Prostate gland (tissue), 2 donors: ENCODE data around the gene ALOXE3. TPM values are rescaled to one million over a fixed set of nuclear protein-coding genes. Genes with fewer than 3 reads are reported as not detected.

Experiments
- DNase-seq: peaks from one replicate; pipeline ENCODE4 v3.0.0-alpha.2; 2019; ENCODE audit warnings: low spot score
- H3K27ac ChIP-seq, 2 donors: fragments of 200-600 bp; sonication (generic); 2 replicates each; pipeline ENCODE4 v1.5.1; 2017 to 2019
- H3K27me3 ChIP-seq: fragments of 200-600 bp; sonication (generic); replicated peaks from 2 replicates; pipeline ENCODE4 v1.5.1; 2019; ENCODE audit not compliant: insufficient read depth
- H3K36me3 ChIP-seq, 2 donors: fragments of 200-600 bp; sonication (generic); 1 replicate in 1 of 2; 2 replicates in 1 of 2; pipeline versions ENCODE4 v1.5.1 to v1.8.1; 2017 to 2019
- H3K4me1 ChIP-seq: fragments of 200-600 bp; sonication (generic); replicated peaks from 2 replicates; pipeline ENCODE4 v1.5.1; 2019
- H3K4me3 ChIP-seq, 2 donors: fragments of 200-600 bp; sonication (generic); 2 replicates each; pipeline ENCODE4 v1.5.1; 2017 to 2019
- H3K9me3 ChIP-seq: fragments of 200-600 bp; sonication (generic); 2 replicates; pipeline ENCODE4 v1.5.1; 2017
- POLR2A ChIP-seq: fragments of 450-650 bp; IDR thresholded peaks from one replicate; pipeline ENCODE4 v1.6.1; 2016; ENCODE audit warnings: antibody characterized with exemption, mild to moderate bottlenecking
- POLR2AphosphoS5 ChIP-seq: sonication (generic); formaldehyde crosslinking; IDR thresholded peaks from one replicate; pipeline ENCODE4 v1.6.1; 2017; ENCODE audit warnings: antibody characterized with exemption
- WGBS: methylation state at CpG from one replicate; pipeline ENCODE4 v1.1.5; 2018; 5-methylcytosine and 5-hydroxymethylcytosine counted together
- intact Hi-C: fragments of 100-400 bp; cut with DNase I; formaldehyde crosslinking; loops from one replicate; pipeline ENCODE4 v1.14.2; 2022
- total RNA-seq, 2 donors: library from RNA; depleted of rRNA; stranded (reverse); fragments of >200 nt; gene quantifications; one replicate each; pipeline ENCODE4 v1.1.0, GENCODE V29; 2016
- TF ChIP-seq, protein P1 (sequence below), 4 experiments: fragments of 200-600 bp in 2 of 4; fragments of 450-650 bp in 2 of 4; sonication (generic) in 2 of 4; IDR thresholded peaks; 1 replicate in 3 of 4; 2 replicates in 1 of 4; pipeline ENCODE4 v1.5.1; 2016 to 2019; ENCODE audit warnings: antibody characterized with exemption in 4 of 4, mild to moderate bottlenecking in 2 of 4, moderate library complexity in 2 of 4

Gene ALOXE3
- total RNA-seq, 2 donors from 2014 or later: 2.4 TPM; not detected in 1

DNA sequence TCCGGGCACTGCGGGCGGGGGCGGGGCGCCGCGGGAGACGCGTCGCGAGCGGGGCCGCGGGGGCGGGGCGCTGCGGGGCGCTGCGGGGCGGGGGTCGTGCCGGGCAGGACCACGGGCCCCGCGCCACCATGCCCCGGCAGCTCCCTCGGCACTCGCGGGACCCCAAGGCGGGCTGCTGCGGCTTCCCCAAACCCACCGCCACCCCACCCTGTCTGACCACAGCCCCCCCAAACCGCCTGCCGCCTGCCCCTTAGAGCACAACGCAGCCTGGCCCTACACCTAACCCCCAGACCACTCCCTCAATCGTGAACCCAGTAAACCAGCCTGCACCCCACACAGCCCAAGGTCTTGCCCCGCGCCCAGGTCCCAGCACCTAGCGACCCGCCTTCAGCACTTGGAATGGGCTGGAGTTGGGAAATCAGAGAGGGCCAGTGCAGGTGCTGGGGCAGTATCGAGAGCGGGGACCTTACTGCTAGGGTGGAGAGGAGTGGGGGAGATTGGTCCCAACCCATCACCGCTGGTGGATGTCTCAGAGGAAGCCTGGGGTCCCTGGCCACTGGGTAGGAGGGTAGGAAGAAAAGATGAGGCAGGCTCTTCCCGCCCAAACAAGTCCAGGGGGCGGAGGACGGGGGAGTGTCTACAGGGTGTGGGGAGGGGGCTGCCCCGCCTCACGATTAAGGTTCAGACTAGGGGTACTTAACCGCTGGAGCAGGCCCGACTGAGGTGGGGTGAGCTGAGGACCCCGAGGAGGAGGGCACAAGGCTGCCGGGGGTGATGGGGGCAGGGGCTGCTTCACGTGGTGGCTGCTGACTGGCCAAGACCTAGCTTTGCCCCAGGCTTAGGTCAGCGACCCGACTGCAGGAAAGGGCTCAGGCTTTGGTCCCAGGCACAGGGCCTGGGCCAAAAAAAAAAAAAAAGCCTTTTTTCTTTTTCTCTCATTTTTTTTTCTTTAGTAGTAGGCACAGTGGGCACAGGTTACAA lies 45.0 kb upstream of the ALOXE3 start:
- intact Hi-C loops: no loop called here
- Histone ChIP-seq H3K9me3 (no peaks in the 10 kb centered on the region), H3K36me3 (peaks cover 0 to 8% of the 10 kb centered on the region in 2 donors), H3K4me3 (peak overlapping the region; percentile 100), H3K27me3 (no peaks in the 10 kb centered on the region), H3K27ac (peak overlapping the region; percentile 100), H3K4me1 (peaks cover 21% of the 10 kb centered on the region)
- no peak for DNase-seq
- no peak for TF ChIP-seq POLR2AphosphoS5
- TF ChIP-seq POLR2A: no peak
- TF ChIP-seq, protein P1, sequence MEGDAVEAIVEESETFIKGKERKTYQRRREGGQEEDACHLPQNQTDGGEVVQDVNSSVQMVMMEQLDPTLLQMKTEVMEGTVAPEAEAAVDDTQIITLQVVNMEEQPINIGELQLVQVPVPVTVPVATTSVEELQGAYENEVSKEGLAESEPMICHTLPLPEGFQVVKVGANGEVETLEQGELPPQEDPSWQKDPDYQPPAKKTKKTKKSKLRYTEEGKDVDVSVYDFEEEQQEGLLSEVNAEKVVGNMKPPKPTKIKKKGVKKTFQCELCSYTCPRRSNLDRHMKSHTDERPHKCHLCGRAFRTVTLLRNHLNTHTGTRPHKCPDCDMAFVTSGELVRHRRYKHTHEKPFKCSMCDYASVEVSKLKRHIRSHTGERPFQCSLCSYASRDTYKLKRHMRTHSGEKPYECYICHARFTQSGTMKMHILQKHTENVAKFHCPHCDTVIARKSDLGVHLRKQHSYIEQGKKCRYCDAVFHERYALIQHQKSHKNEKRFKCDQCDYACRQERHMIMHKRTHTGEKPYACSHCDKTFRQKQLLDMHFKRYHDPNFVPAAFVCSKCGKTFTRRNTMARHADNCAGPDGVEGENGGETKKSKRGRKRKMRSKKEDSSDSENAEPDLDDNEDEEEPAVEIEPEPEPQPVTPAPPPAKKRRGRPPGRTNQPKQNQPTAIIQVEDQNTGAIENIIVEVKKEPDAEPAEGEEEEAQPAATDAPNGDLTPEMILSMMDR (IDR thresholded peaks at IDR 0.05): no peak
- 6% methylated on average over 42 of the region's 55 CpGs for WGBS

DNA sequence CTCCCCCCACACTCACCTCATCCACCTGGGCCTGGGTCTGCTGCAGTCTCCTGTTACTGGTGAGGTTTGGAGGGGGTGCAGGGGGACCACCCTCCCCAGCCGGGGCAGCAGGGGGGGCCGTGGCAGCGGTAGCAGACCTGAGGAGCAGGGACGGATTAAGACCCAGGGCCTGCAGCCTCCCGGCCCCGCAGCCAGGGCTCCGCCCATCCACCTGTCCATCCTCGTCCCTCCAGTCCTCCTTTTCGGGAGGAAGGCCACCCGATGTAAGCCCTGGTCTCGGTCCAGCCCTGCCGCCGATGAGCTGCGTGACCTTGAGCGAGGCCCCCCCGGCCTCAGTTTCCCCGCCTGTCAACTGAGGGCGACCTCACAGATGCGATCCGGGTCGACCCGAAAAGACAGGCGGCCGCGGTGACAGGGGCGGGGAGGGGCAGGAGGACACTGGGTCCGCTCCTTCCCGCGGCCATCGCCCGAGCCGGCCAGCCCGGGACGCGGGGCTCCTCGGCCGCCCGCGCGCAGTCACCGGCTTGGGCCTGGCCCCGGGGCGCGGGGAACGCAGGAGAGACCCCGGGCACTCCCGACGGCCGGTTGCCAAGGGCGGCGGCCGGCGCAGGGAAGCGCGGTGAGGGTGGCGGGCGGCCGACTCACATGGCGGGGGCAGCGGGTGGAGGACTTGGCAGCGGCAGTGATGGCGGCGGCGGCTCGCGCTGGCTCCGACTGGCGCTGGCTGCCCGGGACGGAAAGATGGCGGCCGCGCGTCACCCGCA lies 44.1 kb upstream of the ALOXE3 start, which contains the start of gene VAMP2:
VAMP2 (minus strand) TSS at position 716 of the 764 bp plus-strand sequence; CDS start at position 647, 69 bp downstream.
- peak within 1 kb of the TSS; percentile 100 for H3K4me3 ChIP-seq
- peak within 1 kb of the TSS; percentile 100 for H3K27ac ChIP-seq
- peaks cover 21% of the 10 kb centered on the region for H3K4me1 ChIP-seq
- DNase-seq: peak; percentile 69
- H3K27me3 ChIP-seq: no peaks in the 10 kb centered on the region
- intact Hi-C loops: no loop called here
- TF ChIP-seq, protein P1 (IDR thresholded peaks at IDR 0.05): peak in 2 of 4 experiments; percentile 34 to 38
- TF ChIP-seq POLR2AphosphoS5 (no peak), POLR2A (peak; percentile 88)
- 0% methylated on average over 15 of the region's 75 CpGs for WGBS
- H3K36me3 ChIP-seq: peaks cover 0 to 8% of the 10 kb centered on the region in 2 donors
- H3K9me3 ChIP-seq: no peaks in the 10 kb centered on the region

DNA sequence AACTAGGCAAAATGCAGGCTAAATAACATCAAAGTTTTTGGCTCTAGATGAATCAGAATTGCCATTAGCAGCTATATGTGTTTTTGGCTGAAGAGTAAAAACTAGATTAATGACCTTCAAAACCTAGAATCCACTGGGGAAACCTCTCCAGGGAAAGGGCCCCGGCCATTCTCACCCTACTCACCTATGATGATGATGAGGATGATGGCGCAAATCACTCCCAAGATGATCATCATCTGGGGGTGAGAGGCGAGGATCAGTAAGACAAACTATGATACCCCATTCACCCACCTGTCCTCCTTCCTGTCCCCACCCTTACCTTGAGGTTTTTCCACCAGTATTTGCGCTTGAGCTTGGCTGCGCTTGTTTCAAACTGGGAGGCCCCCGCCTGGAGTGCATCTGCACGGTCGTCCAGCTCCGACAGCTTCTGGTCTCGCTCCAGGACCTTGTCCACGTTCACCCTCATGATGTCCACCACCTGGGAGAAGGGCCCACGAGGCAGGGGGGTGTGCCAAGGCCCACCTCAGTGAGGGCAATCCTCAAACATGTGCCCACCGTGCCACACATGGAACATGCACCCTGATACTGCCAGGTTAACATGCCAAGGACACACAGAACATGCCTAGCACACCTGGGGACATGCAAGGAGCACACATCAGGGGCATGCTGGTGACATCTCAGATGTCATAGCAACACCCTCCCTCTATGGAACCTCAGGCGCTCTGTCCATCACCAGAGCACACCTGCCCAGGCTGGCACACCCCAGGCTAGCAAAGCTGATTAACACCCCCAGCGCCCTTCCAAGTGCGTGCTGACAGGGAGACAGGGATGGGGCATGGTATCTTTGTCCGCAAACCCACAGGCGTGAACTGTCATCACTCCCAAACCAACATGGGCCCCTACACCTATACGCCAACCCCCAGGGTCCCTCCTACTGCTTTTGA lies 43.2 kb upstream of the ALOXE3 start:
- H3K36me3 ChIP-seq: peaks cover 0 to 8% of the 10 kb centered on the region in 2 donors
- intact Hi-C loops: no loop called here
- peak overlapping the region; percentile 100 for H3K4me3 ChIP-seq
- TF ChIP-seq POLR2AphosphoS5 (no peak), POLR2A (no peak)
- TF ChIP-seq, protein P1 (IDR thresholded peaks at IDR 0.05): no peak
- H3K27me3 ChIP-seq: no peaks in the 10 kb centered on the region
- no peaks in the 10 kb centered on the region for H3K9me3 ChIP-seq
- peaks cover 21% of the 10 kb centered on the region for H3K4me1 ChIP-seq
- WGBS: 33% methylated on average over 19 of the region's 19 CpGs
- peak overlapping the region; percentile 100 for H3K27ac ChIP-seq
- DNase-seq: no peak

DNA sequence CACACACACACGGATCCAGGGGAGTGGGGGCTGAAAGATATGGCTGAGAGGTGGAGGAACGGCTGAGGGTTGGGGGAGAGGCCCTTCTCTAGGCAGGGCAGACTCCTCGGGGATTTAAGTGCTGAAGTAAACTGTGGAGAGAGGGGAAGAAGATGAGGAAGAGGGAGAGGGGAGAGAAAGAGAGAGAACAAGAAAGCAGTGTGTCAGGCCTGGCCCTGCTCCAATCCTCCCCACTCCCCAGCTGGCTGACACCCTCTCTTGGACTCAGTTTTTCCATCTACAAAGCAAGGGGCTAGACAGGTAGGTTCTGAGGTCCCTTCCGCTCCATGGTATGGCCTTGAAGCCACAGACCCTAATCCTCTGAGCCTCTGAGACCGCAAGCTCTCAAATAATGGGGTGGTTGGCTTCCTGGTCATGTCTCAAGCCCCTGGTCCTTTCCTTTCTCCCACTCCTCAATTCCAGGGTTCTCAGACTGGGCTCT lies 42.5 kb upstream of the ALOXE3 start:
- Histone ChIP-seq H3K36me3 (peaks cover 0 to 8% of the 10 kb centered on the region in 2 donors), H3K27ac (peak overlapping the region; percentile 100), H3K27me3 (no peaks in the 10 kb centered on the region), H3K9me3 (no peaks in the 10 kb centered on the region), H3K4me3 (peak overlapping the region in 1 of 2 donors; percentile 100), H3K4me1 (peaks cover 21% of the 10 kb centered on the region)
- no peak for TF ChIP-seq POLR2AphosphoS5
- TF ChIP-seq POLR2A: no peak
- TF ChIP-seq, protein P1 (IDR thresholded peaks at IDR 0.05): no peak
- DNase-seq: no peak
- intact Hi-C loops: no loop called here
- WGBS: 40% methylated on average over 5 of the region's 5 CpGs
